ENCODE measurements around the gene EPS8. TPM values are rescaled to one million over a fixed set of nuclear protein-coding genes. Genes with fewer than 3 reads are reported as not detected.

Gene EPS8
- total RNA-seq, 1 experiment from 2014 or later = 13.9 TPM

- no peaks in the 10 kb centered on the region for H3K27me3 ChIP-seq (replicated peaks; ENCODE audit: control insufficient read depth, insufficient read depth, low read length)
- no peak for TF ChIP-seq CTCF (IDR thresholded peaks at IDR 0.05; ENCODE audit: insufficient read depth in 1 of 2, low read depth in 1 of 2, low read length in 1 of 2, severe bottlenecking in 1 of 2, unreplicated experiment in 1 of 2)
- H3K4me3 Mint-ChIP-seq (ENCODE audit: unreplicated experiment) = no peak overlapping the region
- no peaks in the 10 kb centered on the region for H3K36me3 ChIP-seq (ENCODE audit: control insufficient read depth, insufficient read depth, low read length)
- H3K4me3 ChIP-seq (ENCODE audit: low read depth, low read length) = no peak overlapping the region
- H3K27ac Mint-ChIP-seq (ENCODE audit: unreplicated experiment) = no peak overlapping the region
- ChIA-PET CTCF (no interaction called here), POLR2A (no interaction called here)
- no peaks in the 10 kb centered on the region for H3K9me3 ChIP-seq
- H3K36me3 Mint-ChIP-seq (ENCODE audit: insufficient read depth, unreplicated experiment) = no peaks in the 10 kb centered on the region
- intact Hi-C loops (cut with micrococcal nuclease; ENCODE audit: unreplicated experiment) = no loop called here
- H3K9me3 Mint-ChIP-seq (ENCODE audit: unreplicated experiment) = no peaks in the 10 kb centered on the region
- H3K27me3 Mint-ChIP-seq (ENCODE audit: insufficient read depth, unreplicated experiment) = no peaks in the 10 kb centered on the region
- DNase-seq = no peak
- peaks cover 15% of the 10 kb centered on the region for H3K4me1 Mint-ChIP-seq (ENCODE audit: low read depth, unreplicated experiment)
- BruUV-seq (replicated peaks) = no TSS peak
- H3K4me1 ChIP-seq = 0 out of 2 replicates have a peak, but pooled peaks cover 8% of the 10 kb centered on the region
Observed at GRCh38 chr12:15726878-15727150, 62.4 kb downstream of the EPS8 start.

- no TSS peak for BruUV-seq (replicated peaks)
- DNase-seq = no peak
- Mint-ChIP-seq H3K27ac (ENCODE audit: unreplicated experiment) (no peak overlapping the region), H3K36me3 (ENCODE audit: insufficient read depth, unreplicated experiment) (no peaks in the 10 kb centered on the region), H3K27me3 (ENCODE audit: insufficient read depth, unreplicated experiment) (no peaks in the 10 kb centered on the region), H3K4me3 (ENCODE audit: unreplicated experiment) (no peak overlapping the region), H3K4me1 (ENCODE audit: low read depth, unreplicated experiment) (peaks cover 15% of the 10 kb centered on the region), H3K9me3 (ENCODE audit: unreplicated experiment) (no peaks in the 10 kb centered on the region)
- intact Hi-C loops (cut with micrococcal nuclease; ENCODE audit: unreplicated experiment) = no loop called here
- H3K4me1 ChIP-seq = 0 out of 2 replicates have a peak, but pooled peaks cover 8% of the 10 kb centered on the region
- ChIA-PET CTCF (no interaction called here), POLR2A (no interaction called here)
- no peak for TF ChIP-seq CTCF (IDR thresholded peaks at IDR 0.05; ENCODE audit: insufficient read depth in 1 of 2, low read depth in 1 of 2, low read length in 1 of 2, severe bottlenecking in 1 of 2, unreplicated experiment in 1 of 2)
- H3K4me3 ChIP-seq (ENCODE audit: low read depth, low read length) = no peak overlapping the region
- no peaks in the 10 kb centered on the region for H3K36me3 ChIP-seq (ENCODE audit: control insufficient read depth, insufficient read depth, low read length)
- no peaks in the 10 kb centered on the region for H3K27me3 ChIP-seq (replicated peaks; ENCODE audit: control insufficient read depth, insufficient read depth, low read length)
- H3K9me3 ChIP-seq = no peaks in the 10 kb centered on the region
Observed at GRCh38 chr12:15726027-15726877, 62.9 kb downstream of the EPS8 start.

DNA sequence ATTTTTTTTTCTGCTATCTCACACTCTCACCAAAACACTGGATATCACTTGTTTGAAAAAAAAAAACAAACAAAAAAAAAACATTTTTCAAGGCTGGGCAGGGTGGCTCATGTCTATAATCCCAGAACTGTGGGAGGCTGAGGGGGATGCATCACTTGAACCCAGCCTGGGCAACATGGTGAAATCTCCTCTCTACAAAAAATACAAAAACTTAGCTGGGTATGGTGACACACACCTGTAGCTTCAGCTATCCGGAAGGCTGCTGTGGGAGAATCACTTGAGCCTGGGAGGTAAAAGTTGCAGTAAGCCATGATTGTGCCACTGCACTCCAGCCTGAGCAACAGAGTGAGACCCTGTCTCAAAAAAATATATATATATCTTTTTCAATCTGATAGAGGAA is 66.2 kb downstream of the EPS8 start:
- CTCF ChIA-PET = no interaction called here

More for the DNA sequence above, 66.2 kb downstream of the EPS8 start:
- POLR2A ChIA-PET = no interaction called here
- DNase-seq = no peak
- no peak for TF ChIP-seq CTCF (IDR thresholded peaks at IDR 0.05; ENCODE audit: insufficient read depth in 1 of 2, low read depth in 1 of 2, low read length in 1 of 2, severe bottlenecking in 1 of 2, unreplicated experiment in 1 of 2)
- Mint-ChIP-seq H3K27ac (ENCODE audit: unreplicated experiment) (no peak overlapping the region), H3K4me3 (ENCODE audit: unreplicated experiment) (no peak overlapping the region), H3K9me3 (ENCODE audit: unreplicated experiment) (no peaks in the 10 kb centered on the region), H3K36me3 (ENCODE audit: insufficient read depth, unreplicated experiment) (no peaks in the 10 kb centered on the region), H3K4me1 (ENCODE audit: low read depth, unreplicated experiment) (peaks cover 15% of the 10 kb centered on the region), H3K27me3 (ENCODE audit: insufficient read depth, unreplicated experiment) (peaks cover 3% of the 10 kb centered on the region)
- H3K36me3 ChIP-seq (ENCODE audit: control insufficient read depth, insufficient read depth, low read length) = no peaks in the 10 kb centered on the region
- BruUV-seq (replicated peaks) = no TSS peak
- H3K27me3 ChIP-seq (replicated peaks; ENCODE audit: control insufficient read depth, insufficient read depth, low read length) = no peaks in the 10 kb centered on the region
- no peaks in the 10 kb centered on the region for H3K9me3 ChIP-seq
- H3K4me3 ChIP-seq (ENCODE audit: low read depth, low read length) = no peak overlapping the region
- intact Hi-C loops (cut with micrococcal nuclease; ENCODE audit: unreplicated experiment) = no loop called here
- H3K4me1 ChIP-seq = 0 out of 2 replicates have a peak, but pooled peaks cover 8% of the 10 kb centered on the region

Data from Caco-2 (cell line).